ENCODE measurements around the gene ARF5.
A peak's percentile ranks its signal among the peaks of the same experiment; 100 is the strongest.

The ARF5 gene

DNA sequence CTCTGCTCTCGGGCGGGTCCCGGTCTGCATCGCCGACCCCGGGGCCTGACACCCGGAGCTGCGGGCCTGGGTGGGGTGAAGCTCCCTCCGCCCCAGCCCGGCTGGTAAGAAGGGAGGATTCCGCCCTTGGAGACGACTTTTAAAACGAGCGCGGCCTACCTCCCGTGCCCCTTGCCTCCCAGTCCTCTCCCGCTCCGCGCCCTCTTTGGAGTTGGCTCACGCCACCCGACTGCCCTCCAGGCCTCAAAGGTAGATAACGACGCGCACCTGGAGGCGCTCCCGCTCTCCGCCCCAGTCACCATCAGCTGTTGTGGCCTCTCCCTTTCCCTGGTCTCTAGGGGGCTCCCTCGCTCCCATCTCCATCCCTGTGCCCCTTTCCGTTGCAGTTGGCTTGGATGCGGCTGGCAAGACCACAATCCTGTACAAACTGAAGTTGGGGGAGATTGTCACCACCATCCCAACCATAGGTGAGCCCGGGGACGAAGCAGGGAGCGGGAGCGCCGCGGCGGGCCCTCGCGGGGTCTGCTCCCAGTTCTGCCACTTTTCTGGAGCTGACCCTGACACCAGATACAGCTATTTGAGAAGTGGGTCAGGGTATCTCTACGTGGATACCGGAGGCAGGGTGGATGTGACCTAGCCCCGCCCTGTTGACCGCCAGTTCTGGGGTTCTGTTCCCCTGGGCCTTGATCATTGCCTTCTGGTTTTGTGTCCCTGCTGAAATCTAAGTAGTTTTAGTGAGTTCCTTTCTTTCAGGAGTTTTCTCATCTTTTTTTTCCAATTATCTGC lies 679 bp downstream of the ARF5 start:
- peak; percentile 20 for DNase-seq (ENCODE audit: extremely low read depth, low read depth)
- TF ChIP-seq, protein P1, sequence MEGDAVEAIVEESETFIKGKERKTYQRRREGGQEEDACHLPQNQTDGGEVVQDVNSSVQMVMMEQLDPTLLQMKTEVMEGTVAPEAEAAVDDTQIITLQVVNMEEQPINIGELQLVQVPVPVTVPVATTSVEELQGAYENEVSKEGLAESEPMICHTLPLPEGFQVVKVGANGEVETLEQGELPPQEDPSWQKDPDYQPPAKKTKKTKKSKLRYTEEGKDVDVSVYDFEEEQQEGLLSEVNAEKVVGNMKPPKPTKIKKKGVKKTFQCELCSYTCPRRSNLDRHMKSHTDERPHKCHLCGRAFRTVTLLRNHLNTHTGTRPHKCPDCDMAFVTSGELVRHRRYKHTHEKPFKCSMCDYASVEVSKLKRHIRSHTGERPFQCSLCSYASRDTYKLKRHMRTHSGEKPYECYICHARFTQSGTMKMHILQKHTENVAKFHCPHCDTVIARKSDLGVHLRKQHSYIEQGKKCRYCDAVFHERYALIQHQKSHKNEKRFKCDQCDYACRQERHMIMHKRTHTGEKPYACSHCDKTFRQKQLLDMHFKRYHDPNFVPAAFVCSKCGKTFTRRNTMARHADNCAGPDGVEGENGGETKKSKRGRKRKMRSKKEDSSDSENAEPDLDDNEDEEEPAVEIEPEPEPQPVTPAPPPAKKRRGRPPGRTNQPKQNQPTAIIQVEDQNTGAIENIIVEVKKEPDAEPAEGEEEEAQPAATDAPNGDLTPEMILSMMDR (IDR thresholded peaks at IDR 0.05; ENCODE audit: low read depth, low read length) = peak; percentile 64

DNA sequence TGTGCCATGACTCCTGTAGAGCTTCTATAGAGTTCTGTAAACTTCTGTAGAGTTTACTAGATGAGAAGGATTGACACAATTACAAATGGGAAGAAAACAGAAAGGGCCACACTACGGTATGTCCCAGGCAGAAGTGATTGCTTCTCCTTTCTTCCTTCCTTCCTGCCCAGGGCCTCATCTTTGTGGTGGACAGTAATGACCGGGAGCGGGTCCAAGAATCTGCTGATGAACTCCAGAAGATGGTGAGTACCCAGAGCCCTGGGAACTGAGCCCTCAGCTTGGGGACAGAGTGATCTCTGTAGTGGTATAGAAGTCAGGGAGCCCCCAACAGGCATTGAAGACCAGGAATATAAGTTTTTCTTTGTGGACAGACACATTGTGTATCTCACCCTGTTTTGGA lies 1.7 kb downstream of the ARF5 start:
- no peak for DNase-seq (ENCODE audit: extremely low read depth, low read depth)
- TF ChIP-seq, protein P1 (IDR thresholded peaks at IDR 0.05; ENCODE audit: low read depth, low read length) = no peak

GRCh38 chr7:127591189-127591588 lies 3.0 kb downstream of the ARF5 start:
- no peak for DNase-seq (ENCODE audit: extremely low read depth, low read depth)
- TF ChIP-seq, protein P1 (IDR thresholded peaks at IDR 0.05; ENCODE audit: low read depth, low read length) = no peak

- no peak for DNase-seq (ENCODE audit: extremely low read depth, low read depth)
Measured at GRCh38 chr7:127591591-127591990, 3.4 kb downstream of the ARF5 start.

GRCh38 chr7:127592550-127592949 lies 4.3 kb downstream of the ARF5 start:
- TF ChIP-seq, protein P1 (IDR thresholded peaks at IDR 0.05; ENCODE audit: low read depth, low read length) = no peak
- DNase-seq (ENCODE audit: extremely low read depth, low read depth) = no peak

More at GRCh38 chr7:127591591-127591990, 3.4 kb downstream of the ARF5 start:
- TF ChIP-seq, protein P1 (IDR thresholded peaks at IDR 0.05; ENCODE audit: low read depth, low read length) = no peak

GRCh38 chr7:127594490-127594889 lies 6.3 kb downstream of the ARF5 start:
- DNase-seq (ENCODE audit: extremely low read depth, low read depth) = no peak
- TF ChIP-seq, protein P1 (IDR thresholded peaks at IDR 0.05; ENCODE audit: low read depth, low read length) = no peak

GRCh38 chr7:127595737-127596136 lies 7.5 kb downstream of the ARF5 start:
- DNase-seq (ENCODE audit: extremely low read depth, low read depth) = no peak
- TF ChIP-seq, protein P1 (IDR thresholded peaks at IDR 0.05; ENCODE audit: low read depth, low read length) = no peak

Data from AG09319 (cell line).